ENCODE results near the gene FOXN4.

- no peak for TF ChIP-seq POLR2A (IDR thresholded peaks at IDR 0.05)
- TF ChIP-seq CTCF (IDR thresholded peaks at IDR 0.05 in 4 of 5, conservative IDR thresholded peaks at IDR 0.05 in 1 of 5): no peak
These were observed 76.4 kb downstream of the FOXN4 start for GRCh38 chr12:109232731-109233130.

Measured in gastrocnemius medialis (tissue), 4 donors.